Ectodermal cell (in vitro differentiated cells): ENCODE measurements around the gene CDV3.
"Not testable (repeated sequence)": the region's sequence is repeated elsewhere in the genome, so short reads cannot be mapped to it uniquely, and the experiment has no call there.

Experiments
- H3K27ac ChIP-seq: 2 replicates; pipeline ENCODE4 v1.7.0; 2013; ENCODE audit warnings: mild to moderate bottlenecking, low read depth, low read length; ENCODE audit not compliant: insufficient read depth, poor library complexity, severe bottlenecking
- H3K27me3 ChIP-seq: 2 replicates; pipeline ENCODE4 v1.7.0; 2013; ENCODE audit warnings: mild to moderate bottlenecking, low read length; ENCODE audit not compliant: insufficient read depth, control insufficient read depth, poor library complexity, severe bottlenecking
- H3K36me3 ChIP-seq: one replicate; pipeline ENCODE4 v1.7.0; 2013; ENCODE audit warnings: low read length; ENCODE audit not compliant: control insufficient read depth, insufficient read depth
- H3K4me1 ChIP-seq: one replicate; pipeline ENCODE4 v1.7.0; 2013; ENCODE audit warnings: low read length; ENCODE audit not compliant: control insufficient read depth, insufficient read depth
- H3K4me3 ChIP-seq: 2 replicates; pipeline ENCODE4 v1.7.0; 2013; ENCODE audit warnings: low read depth, low read length, control low read depth; ENCODE audit not compliant: insufficient read depth
- H3K9me3 ChIP-seq: 2 replicates; pipeline ENCODE4 v1.7.0; 2013; ENCODE audit warnings: mild to moderate bottlenecking, low read length, moderate library complexity; ENCODE audit not compliant: control insufficient read depth
- WGBS, 2 experiments: methylation state at CpG; one replicate each; pipeline ENCODE4 v1.1.7; 2013; ENCODE audit warnings: missing lambda C conversion rate in 2 of 2; 5-methylcytosine and 5-hydroxymethylcytosine counted together

CDV3 gene

GRCh38 chr3:133540896-133541674 is 32.4 kb upstream of the CDV3 start:
- Histone ChIP-seq H3K36me3 (no peaks in the 10 kb centered on the region), H3K4me1 (no peaks in the 10 kb centered on the region), H3K27me3 (no peaks in the 10 kb centered on the region), H3K27ac (no peak overlapping the region), H3K4me3 (no peak overlapping the region), H3K9me3 (no peaks in the 10 kb centered on the region)
- 95 to 98% methylated on average over 2 of the region's 2 CpGs for WGBS, 2 experiments

GRCh38 chr3:133542871-133543270 is 30.6 kb upstream of the CDV3 start:
- H3K4me3 ChIP-seq: no peak overlapping the region
- H3K4me1 ChIP-seq: peaks cover 7% of the 10 kb centered on the region
- no peaks in the 10 kb centered on the region for H3K36me3 ChIP-seq
- no peaks in the 10 kb centered on the region for H3K9me3 ChIP-seq
- no peak overlapping the region for H3K27ac ChIP-seq
- H3K27me3 ChIP-seq: no peaks in the 10 kb centered on the region
- 96 to 98% methylated on average over 7 of the region's 7 CpGs for WGBS, 2 experiments

- H3K36me3 ChIP-seq, H3K9me3 ChIP-seq, H3K4me1 ChIP-seq, H3K27ac ChIP-seq, H3K27me3 ChIP-seq, H3K4me3 ChIP-seq: not testable (repeated sequence)
- WGBS, 2 experiments: 96 to 97% methylated on average over 2 of the region's 2 CpGs
Observed at GRCh38 chr3:133544983-133545382, 28.5 kb upstream of the CDV3 start.

- Histone ChIP-seq H3K4me3 (no peak overlapping the region), H3K27me3 (no peaks in the 10 kb centered on the region), H3K27ac (no peak overlapping the region), H3K9me3 (no peaks in the 10 kb centered on the region), H3K4me1 (peaks cover 7% of the 10 kb centered on the region), H3K36me3 (no peaks in the 10 kb centered on the region)
- WGBS, 2 experiments: 71 to 74% methylated on average over 3 of the region's 3 CpGs
Observed at GRCh38 chr3:133547432-133548041, 25.9 kb upstream of the CDV3 start.

DNA sequence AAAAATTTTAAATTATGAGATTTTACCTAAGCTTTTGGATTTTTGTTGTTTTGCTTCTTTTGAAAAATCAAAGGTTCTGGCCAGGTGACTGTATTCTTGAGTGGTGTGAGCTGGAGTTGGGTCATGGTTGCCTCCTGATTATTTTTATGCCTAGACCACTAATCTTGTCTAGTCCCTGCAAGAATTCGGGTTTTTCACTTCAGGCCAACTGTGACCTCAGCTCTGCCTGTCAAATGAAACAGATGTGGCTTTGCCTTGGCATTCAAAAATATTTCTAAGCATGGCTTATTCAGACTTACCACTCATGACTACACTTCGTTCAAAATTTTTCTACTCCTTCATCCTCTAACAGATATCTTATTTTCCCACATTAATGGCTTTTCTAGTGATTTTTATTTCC is 25.4 kb upstream of the CDV3 start:
- H3K27ac ChIP-seq: no peak overlapping the region
- no peak overlapping the region for H3K4me3 ChIP-seq
- H3K27me3 ChIP-seq: no peaks in the 10 kb centered on the region
- H3K4me1 ChIP-seq: peaks cover 7% of the 10 kb centered on the region
- no peaks in the 10 kb centered on the region for H3K36me3 ChIP-seq
- H3K9me3 ChIP-seq: no peaks in the 10 kb centered on the region
- 87 to 89% methylated on average over 2 of the region's 2 CpGs for WGBS, 2 experiments

DNA sequence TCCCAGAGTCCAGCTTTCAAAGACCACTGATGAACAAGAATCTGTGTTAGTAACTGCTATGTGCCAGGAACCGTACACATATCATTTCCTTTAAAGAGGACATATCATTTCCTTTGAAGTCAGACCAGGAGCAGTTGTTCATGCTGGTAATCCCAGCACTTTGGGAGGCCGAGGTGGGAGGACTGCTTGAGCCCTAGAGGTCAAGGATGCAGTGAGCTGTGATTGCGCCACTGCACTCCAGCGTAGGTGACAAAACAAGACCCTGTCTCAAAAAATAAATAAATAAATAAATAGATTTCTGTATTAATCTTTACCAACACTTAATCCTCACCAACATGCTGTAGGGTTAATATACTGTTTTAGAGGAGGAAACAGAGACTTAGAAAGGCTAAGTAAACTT is 23.9 kb upstream of the CDV3 start:
- Histone ChIP-seq H3K36me3 (no peaks in the 10 kb centered on the region), H3K4me1 (peaks cover 7% of the 10 kb centered on the region), H3K27ac (no peak overlapping the region), H3K9me3 (no peaks in the 10 kb centered on the region), H3K27me3 (no peaks in the 10 kb centered on the region), H3K4me3 (no peak overlapping the region)
- whole genome bisulfite sequencing, 2 experiments: 91 to 92% methylated on average over 2 to 4 of the region's 4 CpGs

GRCh38 chr3:133551589-133551988 is 21.9 kb upstream of the CDV3 start:
- not testable (repeated sequence) for H3K27me3 ChIP-seq, H3K36me3 ChIP-seq, H3K4me3 ChIP-seq, H3K27ac ChIP-seq, H3K4me1 ChIP-seq, H3K9me3 ChIP-seq
- 98 to 100% methylated on average over 2 to 9 of the region's 14 CpGs for WGBS, 2 experiments

- Histone ChIP-seq H3K4me3 (no peak overlapping the region), H3K27me3 (no peaks in the 10 kb centered on the region), H3K27ac (no peak overlapping the region), H3K4me1 (no peaks in the 10 kb centered on the region), H3K9me3 (no peaks in the 10 kb centered on the region), H3K36me3 (no peaks in the 10 kb centered on the region)
- WGBS, 2 experiments: 90 to 94% methylated on average over 2 of the region's 2 CpGs
Observed at GRCh38 chr3:133561679-133562078, 11.8 kb upstream of the CDV3 start.

DNA sequence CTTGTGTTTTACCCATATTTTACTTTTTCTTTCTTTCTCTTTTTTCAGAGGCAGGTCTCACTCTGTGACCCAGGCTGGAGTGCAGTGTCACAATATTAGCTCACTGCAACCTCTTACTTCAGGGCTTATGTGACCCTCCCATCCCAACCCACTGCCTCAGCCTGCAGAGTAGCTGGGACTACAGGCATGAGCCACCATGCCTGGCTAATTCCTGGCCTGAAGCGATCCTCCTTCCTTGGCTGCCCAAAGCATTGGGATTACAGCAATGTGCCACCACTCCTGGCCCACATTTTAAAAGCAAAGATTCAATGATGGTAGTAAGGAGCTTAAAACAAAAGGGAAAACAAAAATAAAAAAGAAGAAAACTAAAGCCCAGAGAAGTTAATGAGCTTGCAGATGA is 11.1 kb upstream of the CDV3 start:
- H3K36me3 ChIP-seq: no peaks in the 10 kb centered on the region
- H3K4me3 ChIP-seq: no peak overlapping the region
- no peaks in the 10 kb centered on the region for H3K4me1 ChIP-seq
- H3K27me3 ChIP-seq: no peaks in the 10 kb centered on the region
- WGBS, 2 experiments: 50 to 52% methylated on average over 1 of the region's 1 CpG
- H3K9me3 ChIP-seq: no peaks in the 10 kb centered on the region
- H3K27ac ChIP-seq: no peak overlapping the region

- Histone ChIP-seq H3K9me3 (no peaks in the 10 kb centered on the region), H3K36me3 (no peaks in the 10 kb centered on the region), H3K4me3 (no peak overlapping the region), H3K27ac (no peak overlapping the region), H3K27me3 (no peaks in the 10 kb centered on the region), H3K4me1 (no peaks in the 10 kb centered on the region)
- 86 to 87% methylated on average over 5 of the region's 5 CpGs for WGBS, 2 experiments
Observed at GRCh38 chr3:133563186-133563591, 10.3 kb upstream of the CDV3 start.
